Ishikawa (cell line): ENCODE measurements around the gene TNFRSF1A.

Experiments
- CEBPB ChIP-seq: IDR thresholded peaks from 2 replicates; pipeline ENCODE4 v1.6.1; 2012
- CREB1 ChIP-seq: IDR thresholded peaks from 2 replicates; pipeline ENCODE4 v1.6.1; 2012; ENCODE audit warnings: low read depth
- EGR1 ChIP-seq: IDR thresholded peaks from 2 replicates; pipeline ENCODE4 v1.6.1; 2012
- EP300 ChIP-seq: IDR thresholded peaks from 2 replicates; pipeline ENCODE4 v1.6.1; 2012; ENCODE audit warnings: borderline replicate concordance
- FOXM1 ChIP-seq: IDR thresholded peaks from 2 replicates; pipeline ENCODE4 v1.6.1; 2012; ENCODE audit warnings: low read depth, borderline replicate concordance
- MAX ChIP-seq: IDR thresholded peaks from 2 replicates; pipeline ENCODE4 v1.6.1; 2012
- NFIC ChIP-seq: IDR thresholded peaks from 2 replicates; pipeline ENCODE4 v1.6.1; 2012
- RAD21 ChIP-seq: IDR thresholded peaks from 2 replicates; pipeline ENCODE4 v1.6.1; 2012; ENCODE audit warnings: low read depth
- TAF1 ChIP-seq: IDR thresholded peaks from 2 replicates; pipeline ENCODE4 v1.6.1; 2012; ENCODE audit warnings: low read depth, mild to moderate bottlenecking
- TCF12 ChIP-seq: IDR thresholded peaks from 2 replicates; pipeline ENCODE4 v1.6.1; 2012; ENCODE audit warnings: low read depth
- TEAD4 ChIP-seq: IDR thresholded peaks from 2 replicates; pipeline ENCODE4 v1.6.1; 2012
- YY1 ChIP-seq: IDR thresholded peaks from 2 replicates; pipeline ENCODE4 v1.6.1; 2012; ENCODE audit warnings: low read depth
- ZBTB7A ChIP-seq: IDR thresholded peaks from 2 replicates; pipeline ENCODE4 v1.6.1; 2012; ENCODE audit warnings: low read depth
- TF ChIP-seq, protein P1 (sequence below): IDR thresholded peaks from 2 replicates; pipeline ENCODE4 v1.6.1; 2012
- TF ChIP-seq, protein P2 (sequence below): IDR thresholded peaks from 2 replicates; pipeline ENCODE4 v1.6.1; 2012; ENCODE audit warnings: low read depth, mild to moderate bottlenecking

TNFRSF1A gene

GRCh38 chr12:6356374-6356820, 14.5 kb upstream of the TNFRSF1A start:
- TF ChIP-seq, protein P1, sequence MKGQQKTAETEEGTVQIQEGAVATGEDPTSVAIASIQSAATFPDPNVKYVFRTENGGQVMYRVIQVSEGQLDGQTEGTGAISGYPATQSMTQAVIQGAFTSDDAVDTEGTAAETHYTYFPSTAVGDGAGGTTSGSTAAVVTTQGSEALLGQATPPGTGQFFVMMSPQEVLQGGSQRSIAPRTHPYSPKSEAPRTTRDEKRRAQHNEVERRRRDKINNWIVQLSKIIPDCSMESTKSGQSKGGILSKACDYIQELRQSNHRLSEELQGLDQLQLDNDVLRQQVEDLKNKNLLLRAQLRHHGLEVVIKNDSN, result no peak
- no peak for TF ChIP-seq YY1

- TF ChIP-seq ZBTB7A (no peak), MAX (no peak), RAD21 (peak; percentile 57), EGR1 (no peak), NFIC (no peak), TCF12 (no peak)
Observed at GRCh38 chr12:6355491-6356373, 13.9 kb upstream of the TNFRSF1A start.

DNA sequence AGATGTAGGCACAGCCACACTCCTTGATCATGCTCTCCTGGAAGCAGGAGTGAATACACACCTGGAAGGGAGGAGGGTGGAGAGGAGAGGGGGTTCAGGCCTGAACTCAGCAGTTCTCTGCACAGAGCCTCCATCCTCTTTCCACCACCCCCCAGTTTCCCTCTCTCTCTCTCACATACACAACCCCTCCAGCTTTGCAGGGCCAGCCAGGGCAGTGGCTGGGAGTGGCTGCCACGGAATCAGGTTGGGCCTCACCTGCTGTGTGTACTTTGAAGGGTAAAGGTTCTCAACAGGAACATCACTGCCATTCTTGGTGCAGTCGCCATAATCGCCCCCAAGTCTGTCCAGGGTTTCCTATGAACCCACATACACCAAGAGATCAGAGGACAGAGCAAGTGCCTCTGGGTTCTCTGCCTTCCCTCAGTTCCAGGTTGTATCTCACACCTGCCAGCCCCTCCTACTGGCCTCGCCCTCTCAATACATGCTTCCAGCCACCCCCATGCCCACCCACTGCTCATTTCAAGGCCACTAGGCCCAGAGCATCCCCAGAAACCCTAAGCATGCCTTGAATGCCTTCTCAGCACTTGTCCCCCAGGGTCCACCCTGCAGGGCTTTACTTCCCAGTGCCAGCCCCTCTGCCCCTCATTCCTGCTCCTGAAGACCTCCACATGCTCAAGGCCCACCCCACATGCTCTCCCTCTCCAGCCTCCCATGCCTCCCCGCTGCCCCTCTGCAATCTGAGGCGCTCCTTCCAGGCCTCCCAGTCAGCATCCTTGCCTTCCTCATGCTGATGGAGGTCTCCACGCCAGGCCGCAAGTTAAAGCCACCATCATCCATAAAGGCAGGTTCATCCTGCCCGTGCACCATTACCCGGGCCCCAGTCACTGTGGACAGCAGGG, 12.9 kb upstream of the TNFRSF1A start:
- TF ChIP-seq CREB1 (no peak), CEBPB (no peak), RAD21 (no peak), TCF12 (no peak)

- TF ChIP-seq TCF12 (no peak), EGR1 (no peak), CREB1 (no peak), MAX (no peak), FOXM1 (no peak), EP300 (no peak), TAF1 (no peak), NFIC (no peak), RAD21 (no peak), YY1 (no peak), CEBPB (no peak), TEAD4 (no peak), ZBTB7A (no peak)
Observed at GRCh38 chr12:6352193-6353173, 10.6 kb upstream of the TNFRSF1A start.

- TF ChIP-seq CEBPB, result no peak
- no peak for TF ChIP-seq MAX
- TF ChIP-seq ZBTB7A, result no peak
- no peak for TF ChIP-seq EGR1
- TF ChIP-seq RAD21, result no peak
- TF ChIP-seq FOXM1, result no peak
- no peak for TF ChIP-seq TEAD4
- TF ChIP-seq TAF1, result no peak
- TF ChIP-seq, protein P2, sequence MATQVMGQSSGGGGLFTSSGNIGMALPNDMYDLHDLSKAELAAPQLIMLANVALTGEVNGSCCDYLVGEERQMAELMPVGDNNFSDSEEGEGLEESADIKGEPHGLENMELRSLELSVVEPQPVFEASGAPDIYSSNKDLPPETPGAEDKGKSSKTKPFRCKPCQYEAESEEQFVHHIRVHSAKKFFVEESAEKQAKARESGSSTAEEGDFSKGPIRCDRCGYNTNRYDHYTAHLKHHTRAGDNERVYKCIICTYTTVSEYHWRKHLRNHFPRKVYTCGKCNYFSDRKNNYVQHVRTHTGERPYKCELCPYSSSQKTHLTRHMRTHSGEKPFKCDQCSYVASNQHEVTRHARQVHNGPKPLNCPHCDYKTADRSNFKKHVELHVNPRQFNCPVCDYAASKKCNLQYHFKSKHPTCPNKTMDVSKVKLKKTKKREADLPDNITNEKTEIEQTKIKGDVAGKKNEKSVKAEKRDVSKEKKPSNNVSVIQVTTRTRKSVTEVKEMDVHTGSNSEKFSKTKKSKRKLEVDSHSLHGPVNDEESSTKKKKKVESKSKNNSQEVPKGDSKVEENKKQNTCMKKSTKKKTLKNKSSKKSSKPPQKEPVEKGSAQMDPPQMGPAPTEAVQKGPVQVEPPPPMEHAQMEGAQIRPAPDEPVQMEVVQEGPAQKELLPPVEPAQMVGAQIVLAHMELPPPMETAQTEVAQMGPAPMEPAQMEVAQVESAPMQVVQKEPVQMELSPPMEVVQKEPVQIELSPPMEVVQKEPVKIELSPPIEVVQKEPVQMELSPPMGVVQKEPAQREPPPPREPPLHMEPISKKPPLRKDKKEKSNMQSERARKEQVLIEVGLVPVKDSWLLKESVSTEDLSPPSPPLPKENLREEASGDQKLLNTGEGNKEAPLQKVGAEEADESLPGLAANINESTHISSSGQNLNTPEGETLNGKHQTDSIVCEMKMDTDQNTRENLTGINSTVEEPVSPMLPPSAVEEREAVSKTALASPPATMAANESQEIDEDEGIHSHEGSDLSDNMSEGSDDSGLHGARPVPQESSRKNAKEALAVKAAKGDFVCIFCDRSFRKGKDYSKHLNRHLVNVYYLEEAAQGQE, result no peak
- TF ChIP-seq NFIC, result no peak
- TF ChIP-seq CREB1, result no peak
- TF ChIP-seq YY1, result no peak
- no peak for TF ChIP-seq TCF12
- TF ChIP-seq EP300, result no peak
- TF ChIP-seq, protein P1, result no peak
Observed at GRCh38 chr12:6351622-6352021, 9.7 kb upstream of the TNFRSF1A start.
